22Rv1 (cell line): ENCODE data around the gene AGTR1.

Experiments used
- CTCF ChIP-seq: fragments of 450-650 bp; IDR thresholded peaks from 2 replicates; pipeline ENCODE4 v1.5.1; 2017; ENCODE audit warnings: mild to moderate bottlenecking
- ZFX ChIP-seq: fragments of 450-650 bp; IDR thresholded peaks from 2 replicates; pipeline ENCODE4 v1.6.1; 2017; ENCODE audit warnings: antibody characterized with exemption, borderline replicate concordance

- TF ChIP-seq CTCF, result no peak
- no peak for TF ChIP-seq ZFX
These were observed 40.2 kb upstream of the AGTR1 start for GRCh38 chr3:148657470-148657869.
